ENCODE data around the gene CCDC85B.

CCDC85B gene

DNA sequence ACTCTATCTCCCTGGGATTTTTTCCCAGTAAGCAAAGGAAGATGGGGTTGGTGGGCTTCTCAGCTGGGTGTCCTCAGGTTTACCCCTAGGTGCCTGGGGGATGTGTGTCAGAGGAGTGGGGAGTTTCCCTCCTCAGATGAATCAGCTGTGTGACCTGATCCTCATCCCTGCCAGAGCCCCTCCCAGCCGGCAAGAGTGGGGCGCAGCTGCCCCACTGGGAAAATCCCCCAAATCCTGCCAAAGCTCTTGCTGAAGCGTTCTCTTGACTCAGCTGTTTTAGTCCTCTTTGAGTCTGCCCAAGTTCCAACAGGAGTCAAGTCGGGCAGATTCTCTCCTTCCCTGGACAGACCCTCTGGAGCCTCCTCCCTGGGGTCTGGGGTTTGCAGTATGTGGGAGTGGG, 22.4 kb downstream of the CCDC85B start:
- DNase-seq: peak; percentile 68

DNA sequence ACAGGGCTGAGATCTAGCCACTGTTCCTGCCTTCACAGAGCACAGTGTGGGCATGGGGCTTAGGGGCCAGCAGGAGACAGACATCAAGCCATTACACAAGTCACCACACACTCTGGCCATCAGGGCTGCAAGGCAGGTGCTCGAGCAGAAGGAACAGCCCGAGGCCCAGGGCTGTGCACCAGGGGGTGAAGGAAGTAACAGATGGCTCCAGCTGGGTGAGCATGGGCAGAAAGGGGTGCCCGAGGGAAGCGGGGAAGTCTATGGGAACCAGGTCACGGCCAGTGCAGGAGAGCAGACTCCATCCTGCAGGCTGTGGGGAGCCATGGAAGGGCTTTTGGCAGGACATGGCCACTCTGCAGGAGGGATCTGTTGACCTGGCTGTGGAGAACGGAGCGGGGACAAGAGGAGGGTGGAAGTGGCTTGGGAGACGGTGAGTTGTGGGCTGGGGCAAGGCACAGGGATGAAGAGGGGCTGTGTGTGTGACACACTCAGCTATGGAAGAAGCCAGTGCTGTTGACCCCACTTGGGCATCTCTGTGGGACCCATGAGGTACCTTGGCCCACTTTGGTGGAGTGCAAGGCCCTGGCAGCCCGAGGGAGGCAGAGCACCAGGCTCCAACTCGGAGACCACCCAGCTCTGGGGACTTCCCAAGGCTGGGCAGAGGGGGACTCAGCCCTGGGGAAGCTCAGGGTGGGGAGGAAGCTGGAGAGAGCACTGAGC, 24.8 kb downstream of the CCDC85B start:
- no peak for DNase-seq

DNA sequence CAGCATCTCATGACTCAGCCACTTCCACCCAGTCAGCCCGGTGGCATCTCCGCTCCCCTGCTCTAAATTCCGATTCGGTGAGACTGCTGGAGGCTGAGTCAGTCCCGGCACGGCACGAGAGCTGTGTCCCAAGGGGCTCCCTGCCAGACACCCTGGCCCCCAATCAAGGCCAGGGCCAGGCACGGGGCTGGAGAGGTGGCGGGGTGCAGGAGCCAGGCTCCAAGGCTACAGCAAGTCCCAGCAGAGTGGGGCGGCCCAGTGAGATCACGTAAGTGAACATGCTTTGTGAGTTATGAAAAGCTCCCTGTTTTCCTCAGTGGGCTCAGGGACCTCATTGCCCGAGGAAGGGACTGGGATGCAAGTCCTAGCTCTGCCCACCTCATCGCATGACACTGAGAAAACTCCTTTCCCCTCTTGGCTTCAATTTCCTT, 25.4 kb downstream of the CCDC85B start:
- DNase-seq: peak; percentile 97

GRCh38 chr11:65916391-65916790, 25.9 kb downstream of the CCDC85B start:
- DNase-seq: no peak

DNA sequence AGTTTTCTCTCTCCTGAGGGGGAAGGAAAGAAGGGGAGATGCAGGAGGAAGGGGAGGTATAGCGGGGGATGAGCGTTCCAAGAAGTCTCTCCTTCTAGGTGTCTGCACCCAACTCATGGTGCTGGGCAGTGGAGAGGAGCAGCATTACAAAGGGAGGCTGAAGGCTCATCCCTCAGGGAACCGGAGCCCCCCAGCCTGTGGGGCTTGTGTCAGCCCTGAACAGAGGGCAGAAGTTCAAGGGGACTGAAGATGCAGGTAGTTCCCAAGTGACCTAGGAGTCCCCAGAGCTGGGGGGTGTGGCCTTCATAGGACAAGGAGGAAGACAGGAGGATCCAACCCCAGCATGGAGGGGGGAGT, 26.6 kb downstream of the CCDC85B start:
- DNase-seq: no peak

GRCh38 chr11:65917434-65918210, 27.1 kb downstream of the CCDC85B start:
- DNase-seq: no peak

GRCh38 chr11:65918211-65919140, 28.0 kb downstream of the CCDC85B start, which contains the start of gene C11orf68:
TSS of gene C11orf68 (minus strand) at chr11:65919062. CDS start at chr11:65919031, 31 bp downstream.
- DNase-seq: no peak

DNA sequence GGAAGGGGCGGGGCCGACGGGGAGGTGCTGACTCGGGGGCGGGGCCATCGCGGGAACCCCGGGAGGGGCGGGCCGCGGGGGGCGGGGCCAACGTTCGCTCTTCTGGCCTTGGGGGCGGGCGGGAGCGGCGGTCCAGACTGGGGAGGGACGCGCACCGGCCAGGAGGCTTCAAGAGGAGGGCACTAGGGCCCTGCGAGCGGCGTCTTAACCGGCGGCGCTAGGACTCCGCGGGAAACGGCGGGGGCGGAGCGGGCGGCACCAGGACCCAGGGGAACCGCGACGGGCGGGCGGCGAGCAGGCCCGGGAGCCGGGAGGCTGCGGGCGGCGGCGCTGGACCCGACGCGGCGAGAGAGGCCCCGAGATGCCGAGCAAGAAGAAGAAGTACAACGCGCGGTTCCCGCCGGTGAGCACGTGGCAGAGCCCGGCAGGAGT, 28.7 kb downstream of the CCDC85B start, which contains the start of gene DRAP1:
TSS of gene DRAP1 (plus strand) at position 286 of the 432 bp plus-strand sequence. CDS start at position 362, 76 bp downstream.
- DNase-seq: peak; percentile 98

- no peak for DNase-seq
Measured at GRCh38 chr11:65919573-65920371, 29.3 kb downstream of the CCDC85B start.

DNA sequence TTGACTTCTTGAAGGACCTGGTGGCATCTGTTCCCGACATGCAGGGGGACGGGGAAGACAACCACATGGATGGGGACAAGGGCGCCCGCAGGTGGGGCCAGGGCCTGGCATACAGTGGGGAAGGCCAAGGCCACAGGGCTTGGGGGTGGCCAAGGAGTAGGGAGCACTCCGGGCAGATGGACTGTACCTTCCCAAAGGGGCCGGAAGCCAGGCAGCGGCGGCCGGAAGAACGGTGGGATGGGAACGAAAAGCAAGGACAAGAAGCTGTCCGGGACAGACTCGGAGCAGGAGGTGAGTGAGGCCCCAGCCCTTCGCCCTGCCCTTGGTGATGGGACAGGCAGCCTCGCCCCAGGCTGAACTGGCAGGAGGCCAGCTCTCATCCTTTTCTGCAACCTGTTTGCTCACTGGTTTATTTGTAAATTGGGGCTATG, 29.9 kb downstream of the CCDC85B start:
- no peak for DNase-seq

GRCh38 chr11:65921033-65921555, 30.6 kb downstream of the CCDC85B start:
- no peak for DNase-seq

- DNase-seq: no peak
Measured at GRCh38 chr11:65921876-65922275, 31.4 kb downstream of the CCDC85B start.

- no peak for DNase-seq
Measured at GRCh38 chr11:65922565-65922964, 32.1 kb downstream of the CCDC85B start.

DNA sequence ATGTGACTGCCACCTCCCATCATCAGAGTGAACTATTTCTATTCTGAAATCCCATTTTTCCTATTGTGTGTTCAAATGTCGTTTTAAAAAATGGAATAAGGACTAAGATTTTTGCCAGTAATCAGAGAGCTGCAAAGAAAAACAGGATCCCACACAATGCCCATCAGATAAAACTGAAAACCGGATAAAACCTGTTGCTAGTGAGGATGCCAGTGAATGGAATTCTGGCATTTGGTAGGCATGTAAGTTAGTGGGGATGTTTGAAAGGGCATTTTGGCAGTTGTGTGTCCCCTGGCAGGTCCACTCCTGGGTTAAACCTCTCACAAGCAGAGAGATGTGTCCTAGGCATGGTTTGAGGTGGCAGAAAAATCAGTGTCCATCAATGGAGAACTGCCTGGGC, 34.9 kb downstream of the CCDC85B start:
- DNase-seq: no peak

DNA sequence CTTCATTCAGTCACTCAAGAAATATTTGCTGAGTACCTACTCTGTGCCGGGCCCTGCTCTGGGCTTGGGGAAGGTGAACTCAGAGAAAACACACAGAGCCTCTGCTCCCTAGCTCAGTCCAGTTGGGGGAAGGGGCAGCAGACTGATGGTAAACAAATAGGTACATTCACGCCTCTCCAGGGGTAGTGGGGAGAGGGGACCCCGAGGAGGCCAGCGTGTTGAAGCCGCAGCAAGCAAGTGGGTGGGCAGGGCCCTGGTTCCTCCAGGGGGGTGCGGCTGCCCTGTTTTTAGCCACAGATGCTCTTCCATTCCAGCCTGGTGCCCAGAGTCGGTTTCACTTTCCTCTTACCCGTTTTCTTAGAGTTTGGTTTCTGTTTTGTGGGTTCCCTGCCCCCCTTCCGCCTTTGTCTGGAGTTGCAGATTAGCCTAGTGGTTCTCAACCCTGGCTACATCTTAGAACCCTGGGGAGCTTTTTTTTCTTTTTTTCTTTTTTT, 37.5 kb downstream of the CCDC85B start:
- no peak for DNase-seq

- DNase-seq: no peak
Measured at GRCh38 chr11:65928667-65929066, 38.2 kb downstream of the CCDC85B start.

DNA sequence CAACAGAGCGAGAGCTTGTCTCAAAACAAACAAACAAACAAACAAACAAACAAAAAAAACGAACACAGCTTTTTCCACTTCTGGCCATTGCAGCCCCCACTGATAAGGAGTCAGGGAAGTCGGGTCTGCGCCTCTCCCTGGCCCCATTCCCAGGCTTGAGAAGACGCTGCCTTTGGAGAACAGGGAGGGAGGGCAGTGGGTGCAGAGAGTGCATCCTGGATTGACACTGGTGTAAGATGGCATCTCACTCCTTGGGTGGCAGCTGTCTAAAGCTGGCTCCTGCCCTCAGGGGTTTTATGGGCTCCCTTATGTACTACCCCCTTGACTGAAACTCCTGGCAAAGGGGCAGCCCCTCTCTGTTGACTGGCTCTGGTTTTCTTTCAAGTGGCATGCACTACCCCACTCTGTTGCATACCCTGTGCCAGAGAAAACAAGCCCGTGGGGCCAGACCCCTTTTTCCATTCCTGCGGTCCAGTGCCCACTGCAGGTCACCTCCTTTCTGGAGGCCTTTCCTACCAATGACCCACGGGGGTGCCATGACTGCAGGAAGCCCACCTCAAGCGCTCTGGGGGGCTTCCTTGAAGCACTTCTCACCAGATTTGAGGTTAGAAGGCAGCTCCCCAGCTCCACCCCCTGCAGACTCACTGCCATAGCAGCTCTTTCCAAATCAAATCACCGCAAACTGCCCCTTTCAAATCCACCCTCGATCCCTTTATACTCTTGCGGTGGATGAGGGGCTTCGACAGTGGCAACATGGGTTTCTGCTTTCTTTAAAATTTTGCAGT, 41.5 kb downstream of the CCDC85B start:
- DNase-seq: no peak

DNA sequence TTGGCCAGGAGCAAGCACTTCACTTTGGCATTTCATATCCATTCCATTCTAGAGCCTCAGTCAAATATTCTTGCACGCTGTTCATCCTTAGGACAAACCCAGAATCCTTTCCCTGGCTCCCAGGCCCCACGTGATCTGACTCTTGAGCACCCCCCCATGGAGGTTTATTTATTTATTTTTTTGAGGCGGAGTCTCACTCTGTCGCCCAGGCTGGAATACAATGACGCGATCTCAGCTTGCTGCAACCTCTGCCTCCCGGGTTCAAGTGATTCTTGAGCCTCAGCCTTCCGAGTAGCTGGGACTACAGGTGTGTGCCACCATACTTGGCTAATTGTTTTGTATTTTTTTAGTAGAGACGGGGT, 42.1 kb downstream of the CCDC85B start:
- no peak for DNase-seq

DNA sequence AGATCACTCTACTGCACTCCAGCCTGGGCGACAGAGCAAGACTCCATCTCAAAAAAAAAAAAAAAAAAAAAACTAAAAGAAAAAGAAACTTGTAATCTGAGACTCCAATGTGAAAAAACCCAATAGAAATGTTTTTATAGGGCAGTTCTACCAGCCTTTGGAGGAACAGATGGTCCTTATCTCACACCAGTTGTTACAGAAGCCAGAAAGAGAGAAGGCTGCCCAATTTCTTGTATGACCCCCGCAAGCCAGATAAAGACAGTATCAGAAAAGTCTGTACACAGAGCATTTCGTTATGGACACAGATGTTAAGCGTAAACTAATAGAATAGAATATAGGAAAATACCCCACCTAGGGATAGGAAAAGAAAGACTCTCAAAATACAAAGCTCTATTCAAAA, 43.5 kb downstream of the CCDC85B start:
- DNase-seq: no peak

GRCh38 chr11:65937766-65938165, 47.3 kb downstream of the CCDC85B start:
- DNase-seq: no peak

All from T1000 (cell line).